K562 (cell line): ENCODE measurements around the gene HMGB2. TPM values are rescaled to one million over a fixed set of nuclear protein-coding genes. Genes with fewer than 3 reads are reported as not detected.

Experiments used
- ATAC-seq: fragments of 200-7000 bp; cut with Tn5 transposase; 3 replicates; pipeline ENCODE4 v1.9.1; 2020; ENCODE audit warnings: moderate library complexity
- BruUV-seq: library from RNA; stranded (reverse); fragments of 400-500 nt; replicated peaks from 2 replicates; lab custom pipeline; 2021; lab: Mats Ljungman, UMichigan
- CTCF ChIA-PET: fragments of 300-600 bp; formaldehyde crosslinking; extraction: SDS; loops from one replicate; lab custom pipeline; 2021; ENCODE audit warnings: low intra/inter-chr PET ratio; lab: Yijun Ruan, JAX
- POLR2A ChIA-PET: fragments of 300-600, 350-650 bp; sonication (Branson Sonifier 250); formaldehyde crosslinking; extraction: SDS; loops from one replicate; lab custom pipeline; 2021; ENCODE audit warnings: antibody characterized with exemption, inconsistent platforms; lab: Yijun Ruan, JAX
- DNase-seq, 4 experiments: peaks; one replicate each; pipeline versions ENCODE4 v3.0.0 to v3.0.0-alpha.2; 2011 to 2018; ENCODE audit warnings: low spot score in 3 of 4, mixed read lengths in 3 of 4; ENCODE audit errors: extremely low read depth in 1 of 4
- FAIRE-seq: peaks from 2 replicates; lab custom pipeline; 2011; peaks lifted over from hg19 to GRCh38; lab: Jason Lieb, UNC
- H2AFZ ChIP-seq: 2 replicates; pipeline ENCODE4 v1.6.0; 2011; ENCODE audit warnings: low read depth, low read length, control low read depth, inconsistent platforms
- H3K27ac ChIP-seq: fragments of 200-600 bp; 3 replicates; pipeline ENCODE4 v1.8.0; 2011; ENCODE audit warnings: low read depth, mild to moderate bottlenecking, control low read depth, inconsistent platforms, low read length, moderate library complexity, mixed read lengths; ENCODE audit errors: extremely low read depth
- H3K27me3 ChIP-seq, 2 experiments: fragments of 300-600 bp in 1 of 2; 2 replicates in 1 of 2; 3 replicates in 1 of 2; pipeline versions ENCODE4 v1.6.0 to v1.8.0; 2011; ENCODE audit warnings: inconsistent platforms in 2 of 2, low read length in 2 of 2, mild to moderate bottlenecking in 1 of 2, mixed read lengths in 1 of 2, moderate library complexity in 1 of 2; ENCODE audit not compliant: control insufficient read depth in 2 of 2, insufficient read depth in 2 of 2
- H3K36me3 ChIP-seq: fragments of 300-600 bp; 3 replicates; pipeline ENCODE4 v1.8.0; 2011; ENCODE audit warnings: mild to moderate bottlenecking, low read length, inconsistent platforms; ENCODE audit not compliant: control insufficient read depth, insufficient read depth
- H3K4me1 ChIP-seq, 2 experiments: fragments of 200-600 bp in 1 of 2; replicated peaks in 1 of 2; 2 replicates in 1 of 2; 3 replicates in 1 of 2; pipeline versions ENCODE4 v1.5.1 to v1.8.0; 2011; ENCODE audit warnings: inconsistent platforms in 2 of 2, low read length in 2 of 2, mild to moderate bottlenecking in 1 of 2, mixed read lengths in 1 of 2, moderate library complexity in 1 of 2; ENCODE audit not compliant: control insufficient read depth in 2 of 2, insufficient read depth in 2 of 2
- H3K4me2 ChIP-seq: 2 replicates; pipeline ENCODE4 v1.6.1; 2011; ENCODE audit warnings: low read length, control low read depth, inconsistent platforms, mixed read lengths; ENCODE audit not compliant: insufficient read depth
- H3K4me3 ChIP-seq: fragments of 200-600 bp; sonication (generic), shearing (Covaris generic); 2 replicates; pipeline ENCODE4 v1.5.1; 2016; ENCODE audit warnings: control low read depth, inconsistent platforms
- H3K79me2 ChIP-seq: fragments of 200-600 bp; 3 replicates; pipeline ENCODE4 v1.8.0; 2011; ENCODE audit warnings: low read length, inconsistent platforms; ENCODE audit not compliant: control insufficient read depth, insufficient read depth
- H3K9ac ChIP-seq, 2 experiments: 2 replicates each; pipeline versions ENCODE4 v1.6.0 to v1.6.1; 2011; ENCODE audit warnings: low read depth in 2 of 2, low read length in 2 of 2, control low read depth in 1 of 2, inconsistent platforms in 1 of 2, mild to moderate bottlenecking in 1 of 2, mixed read lengths in 1 of 2; ENCODE audit not compliant: insufficient read depth in 1 of 2
- H3K9me1 ChIP-seq: one replicate; pipeline ENCODE4 v1.6.0; 2011; ENCODE audit warnings: inconsistent platforms, mild to moderate bottlenecking, low read length, moderate library complexity; ENCODE audit not compliant: control insufficient read depth, insufficient read depth
- H3K9me3 ChIP-seq: replicated peaks from 2 replicates; pipeline ENCODE4 v1.5.1; 2011; ENCODE audit warnings: low read depth, low read length, inconsistent platforms; ENCODE audit not compliant: control insufficient read depth, insufficient read depth
- H4K20me1 ChIP-seq: replicated peaks from 2 replicates; pipeline ENCODE4 v1.6.1; 2011; ENCODE audit warnings: low read length, inconsistent platforms, mixed read lengths; ENCODE audit not compliant: control insufficient read depth, insufficient read depth
- ATF1 ChIP-seq, 2 experiments: fragments of 450-650 bp in 1 of 2; IDR thresholded peaks; 2 replicates each; pipeline ENCODE4 v1.6.1; 2016; ENCODE audit warnings: missing compliant biosample characterization in 1 of 2, missing genetic modification characterization in 1 of 2
- DIDO1 ChIP-seq: fragments of 450-650 bp; IDR thresholded peaks from 2 replicates; pipeline ENCODE4 v1.6.1; 2016; ENCODE audit warnings: low read depth, missing biosample characterization, missing genetic modification characterization
- RBFOX2 ChIP-seq: fragments of 200-400 bp; formaldehyde crosslinking; IDR thresholded peaks from 2 replicates; pipeline ENCODE4 v1.6.1; 2017; ENCODE audit warnings: low read depth, mild to moderate bottlenecking, low read length, moderate library complexity
- SMAD1 ChIP-seq: fragments of 150-350 bp; IDR thresholded peaks from 2 replicates; pipeline ENCODE4 v1.6.1; 2014; ENCODE audit warnings: low read length, low read depth; ENCODE audit not compliant: partially characterized antibody
- TOE1 ChIP-seq, 2 experiments: fragments of 450-650 bp in 1 of 2; sonication (generic) in 1 of 2; formaldehyde crosslinking in 1 of 2; IDR thresholded peaks; 2 replicates each; pipeline versions ENCODE4 v1.7.1 to v1.8.0; 2016 to 2022; ENCODE audit warnings: borderline replicate concordance in 2 of 2, mild to moderate bottlenecking in 2 of 2, antibody characterized with exemption in 1 of 2, inconsistent platforms in 1 of 2, low read depth in 1 of 2, missing genetic modification reagents in 1 of 2, moderate library complexity in 1 of 2
- XRCC3 ChIP-seq: fragments of 450-650 bp; IDR thresholded peaks from 2 replicates; pipeline ENCODE4 v1.6.1; 2017; ENCODE audit warnings: mild to moderate bottlenecking, moderate library complexity
- ZFP30 ChIP-seq: fragments of 250-450 bp; sonication (Bioruptor Pico); IDR thresholded peaks from 2 replicates; pipeline ENCODE4 v1.8.0; 2022; ENCODE audit warnings: moderate library complexity, mild to moderate bottlenecking, inconsistent platforms, borderline replicate concordance
- ZNF3 ChIP-seq: fragments of 250-450 bp; sonication (Bioruptor Pico); IDR thresholded peaks from 2 replicates; pipeline ENCODE4 v1.5.0; 2021; ENCODE audit warnings: mild to moderate bottlenecking, moderate library complexity
- ZNF830 ChIP-seq: fragments of 250-450 bp; sonication (Bioruptor Pico); IDR thresholded peaks from 2 replicates; pipeline ENCODE4 v1.5.0; 2021; ENCODE audit warnings: mild to moderate bottlenecking
- WGBS: fragments of 100-300 bp; shearing (Covaris generic); methylation state at CpG from one replicate; pipeline ENCODE4 v1.1.6; 2016; ENCODE audit warnings: low coverage, mixed read lengths; ENCODE audit not compliant: insufficient coverage; ENCODE audit errors: missing lambda C conversion rate; 5-methylcytosine and 5-hydroxymethylcytosine counted together
- in situ Hi-C: fragments of 300-500 bp; cut with MboI; formaldehyde crosslinking; loops from 4 replicates; pipeline ENCODE4 v1.15.0; 2018; ENCODE audit warnings: inconsistent platforms, mixed read lengths
- intact Hi-C: fragments of 100-400 bp; cut with micrococcal nuclease; formaldehyde crosslinking; loops from 2 replicates; pipeline ENCODE4 v1.14.2; 2022
- polyA plus RNA-seq, 8 experiments: library from polyadenylated mRNA; depleted of rRNA in 4 of 8; stranded (reverse) in 5 of 8; unstranded in 3 of 8; fragments of >200 nt; fragmentation: Nextera tagmentation in 2 of 8; fragmentation: Illumina TruSeq in 1 of 8; extraction: Ambion mirVana in 2 of 8; extraction: Trizol in 1 of 8; gene quantifications; 2 replicates each; pipeline versions ENCODE4 v1.2.1 to v1.2.3, GENCODE V29; 2011 to 2014; ENCODE audit warnings: inconsistent platforms in 1 of 8, missing spikeins in 1 of 8
- total RNA-seq, 7 experiments: library from RNA; depleted of rRNA in 6 of 7; stranded (reverse); fragments of >200 nt in 6 of 7; fragmentation: Illumina TruSeq in 2 of 7; extraction: Trizol in 2 of 7; gene quantifications; 2 replicates each; pipeline versions ENCODE4 v1.2.1 to v1.2.3, GENCODE V29; 2011 to 2021; ENCODE audit warnings: low replicate concordance in 1 of 7
- TF ChIP-seq, protein P1 (sequence below): fragments of 450-650 bp; IDR thresholded peaks from 2 replicates; pipeline ENCODE4 v1.6.1; 2016; ENCODE audit warnings: low read depth, mild to moderate bottlenecking, moderate library complexity
- TF ChIP-seq, protein P2 (sequence below): sonication (generic); IDR thresholded peaks from 2 replicates; pipeline ENCODE4 v1.6.1; 2016
- TF ChIP-seq, protein P3 (sequence below): fragments of 250-450 bp; sonication (Bioruptor Pico); IDR thresholded peaks from 2 replicates; pipeline ENCODE4 v1.5.0; 2021

The HMGB2 gene
- total and polyA plus RNA-seq, 9 of the 15 experiments (the other 6 are each of a cell fraction or from before 2014, with no cell fraction given) = 309 to 822 (median 626) TPM

DNA sequence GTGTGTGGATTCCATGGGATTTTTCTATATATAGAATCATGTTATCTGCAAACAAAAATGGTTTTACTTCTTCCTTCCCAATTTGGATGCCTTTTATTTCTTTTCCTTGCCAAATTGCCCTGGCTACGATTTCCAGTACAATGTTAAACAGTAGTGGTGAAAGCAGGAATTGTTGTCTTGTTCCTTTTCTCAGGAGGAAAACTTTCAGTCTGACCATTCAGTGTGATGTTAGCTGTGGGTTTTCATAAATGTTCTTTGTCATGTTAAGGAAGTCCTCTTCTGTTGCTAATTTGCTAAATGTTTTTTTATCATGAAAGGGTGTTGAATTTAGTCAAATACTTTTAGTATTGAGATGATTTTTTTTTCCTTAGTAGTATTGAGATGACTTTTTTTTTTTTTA is 47.5 kb upstream of the HMGB2 start:
- Histone ChIP-seq H3K27ac (no peak overlapping the region), H3K4me3 (no peak overlapping the region), H3K9me3 (no peaks in the 10 kb centered on the region), H3K27me3 (no peaks in the 10 kb centered on the region), H2AFZ (no peak overlapping the region), H3K9me1 (no peaks in the 10 kb centered on the region), H3K4me2 (no peak overlapping the region), H3K9ac (no peak overlapping the region), H3K36me3 (peaks cover 7% of the 10 kb centered on the region; the same call in 2 of the 3 replicates), H3K79me2 (no peaks in the 10 kb centered on the region), H3K4me1 (peaks cover 4% of the 10 kb centered on the region in 2 experiments; a peak in 1 of 5 replicates), H4K20me1 (no peaks in the 10 kb centered on the region)
- CTCF ChIA-PET = no interaction called here
- intact Hi-C loops = no loop called here
- in situ Hi-C loops = no loop called here
- POLR2A ChIA-PET = interaction anchor here (1.5 kb wide), 1 partner anchor 10 kb away, joined by 6 read pairs; no protein-coding TSS in a partner anchor
- TF ChIP-seq ZNF3 (CRISPR knock-in tag) (no peak), DIDO1 (tag) (no peak), TOE1 (IDR thresholded peaks at IDR 0.05; ENCODE audit: borderline replicate concordance) (no peak), TOE1 (CRISPR knock-in tag; IDR thresholded peaks at IDR 0.05; ENCODE audit: borderline replicate concordance, low read depth) (no peak), ZFP30 (CRISPR knock-in tag) (no peak)
- BruUV-seq = no TSS peak
- peak; percentile 26 for FAIRE-seq
- WGBS = 14% methylated on average over 1 of the region's 1 CpG
- ATAC-seq = no peak; the same call in 2 of the 3 replicates
- no peak for DNase-seq

DNA sequence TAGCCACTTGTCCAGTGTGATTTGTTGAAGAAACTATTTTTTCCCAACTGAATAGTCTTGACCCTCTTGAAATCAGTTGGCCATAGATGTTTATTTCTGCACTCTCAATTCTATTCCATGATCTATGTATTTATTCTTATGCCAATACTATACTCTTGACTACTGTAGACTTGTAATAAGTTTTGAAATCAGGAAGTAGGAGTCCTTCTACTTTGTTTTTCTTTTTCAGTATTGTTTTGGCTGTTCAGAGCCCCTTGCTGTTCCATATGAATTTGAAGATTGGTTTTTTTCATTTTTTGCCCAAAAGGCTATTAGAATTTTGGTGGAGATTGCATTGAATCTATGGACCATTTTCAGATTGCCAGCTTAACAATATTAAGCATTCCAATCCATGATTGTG is 46.8 kb upstream of the HMGB2 start:
- BruUV-seq = no TSS peak
- Histone ChIP-seq H3K9me1 (no peaks in the 10 kb centered on the region), H3K9ac (no peak overlapping the region), H3K27me3 (no peaks in the 10 kb centered on the region), H3K4me3 (no peak overlapping the region), H3K36me3 (peaks cover 10% of the 10 kb centered on the region; the same call in 2 of the 3 replicates), H3K4me1 (peaks cover under 1 to 4% of the 10 kb centered on the region in 2 experiments; a peak in 1 of 5 replicates), H4K20me1 (no peaks in the 10 kb centered on the region), H3K4me2 (no peak overlapping the region), H2AFZ (no peak overlapping the region), H3K79me2 (0 out of 3 replicates have a peak, but pooled peaks cover under 1% of the 10 kb centered on the region), H3K27ac (no peak overlapping the region), H3K9me3 (no peaks in the 10 kb centered on the region)
- POLR2A ChIA-PET = no interaction called here
- ATAC-seq = no peak
- no peak for FAIRE-seq
- in situ Hi-C loops (no loop called here), intact Hi-C loops (no loop called here)
- no peak for DNase-seq
- CTCF ChIA-PET = no interaction called here
- TF ChIP-seq ATF1 (CRISPR knock-in tag; IDR thresholded peaks at IDR 0.05) = no peak
- no peak for TF ChIP-seq ATF1 (tag; IDR thresholded peaks at IDR 0.05)
- no peak for TF ChIP-seq ZNF830 (CRISPR knock-in tag)
- no peak for TF ChIP-seq XRCC3
- TF ChIP-seq, protein P1, sequence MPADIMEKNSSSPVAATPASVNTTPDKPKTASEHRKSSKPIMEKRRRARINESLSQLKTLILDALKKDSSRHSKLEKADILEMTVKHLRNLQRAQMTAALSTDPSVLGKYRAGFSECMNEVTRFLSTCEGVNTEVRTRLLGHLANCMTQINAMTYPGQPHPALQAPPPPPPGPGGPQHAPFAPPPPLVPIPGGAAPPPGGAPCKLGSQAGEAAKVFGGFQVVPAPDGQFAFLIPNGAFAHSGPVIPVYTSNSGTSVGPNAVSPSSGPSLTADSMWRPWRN = no peak
- TF ChIP-seq, protein P2, sequence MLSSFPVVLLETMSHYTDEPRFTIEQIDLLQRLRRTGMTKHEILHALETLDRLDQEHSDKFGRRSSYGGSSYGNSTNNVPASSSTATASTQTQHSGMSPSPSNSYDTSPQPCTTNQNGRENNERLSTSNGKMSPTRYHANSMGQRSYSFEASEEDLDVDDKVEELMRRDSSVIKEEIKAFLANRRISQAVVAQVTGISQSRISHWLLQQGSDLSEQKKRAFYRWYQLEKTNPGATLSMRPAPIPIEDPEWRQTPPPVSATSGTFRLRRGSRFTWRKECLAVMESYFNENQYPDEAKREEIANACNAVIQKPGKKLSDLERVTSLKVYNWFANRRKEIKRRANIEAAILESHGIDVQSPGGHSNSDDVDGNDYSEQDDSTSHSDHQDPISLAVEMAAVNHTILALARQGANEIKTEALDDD = no peak
- TF ChIP-seq, protein P3, sequence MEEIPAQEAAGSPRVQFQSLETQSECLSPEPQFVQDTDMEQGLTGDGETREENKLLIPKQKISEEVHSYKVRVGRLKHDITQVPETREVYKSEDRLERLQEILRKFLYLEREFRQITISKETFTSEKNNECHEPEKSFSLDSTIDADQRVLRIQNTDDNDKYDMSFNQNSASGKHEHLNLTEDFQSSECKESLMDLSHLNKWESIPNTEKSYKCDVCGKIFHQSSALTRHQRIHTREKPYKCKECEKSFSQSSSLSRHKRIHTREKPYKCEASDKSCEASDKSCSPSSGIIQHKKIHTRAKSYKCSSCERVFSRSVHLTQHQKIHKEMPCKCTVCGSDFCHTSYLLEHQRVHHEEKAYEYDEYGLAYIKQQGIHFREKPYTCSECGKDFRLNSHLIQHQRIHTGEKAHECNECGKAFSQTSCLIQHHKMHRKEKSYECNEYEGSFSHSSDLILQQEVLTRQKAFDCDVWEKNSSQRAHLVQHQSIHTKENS (CRISPR knock-in tag) = no peak
- no peak for TF ChIP-seq SMAD1
- no peak for TF ChIP-seq RBFOX2
